HEK293 (cell line): ENCODE measurements around the gene PODN.

Experiments
- CTCF ChIA-PET: fragments of 350-600 bp; formaldehyde crosslinking; extraction: SDS; loops from one replicate; lab custom pipeline; 2021; ENCODE audit warnings: antibody characterized with exemption; lab: Yijun Ruan, JAX
- POLR2A ChIA-PET: fragments of 300-600 bp; formaldehyde crosslinking; extraction: SDS; loops from one replicate; lab custom pipeline; 2020; ENCODE audit warnings: antibody characterized with exemption, inconsistent platforms; lab: Yijun Ruan, JAX
- H3K27ac ChIP-seq: fragments of 200-500 bp; sonication (Bioruptor generic); 2 replicates; pipeline ENCODE4 v1.5.1; 2014; ENCODE audit warnings: low read depth, low read length, control low read depth, inconsistent platforms; ENCODE audit errors: extremely low read depth
- H3K36me3 ChIP-seq, 2 experiments: fragments of 200-500 bp in 1 of 2; sonication (Bioruptor generic) in 1 of 2; 1 replicate in 1 of 2; 2 replicates in 1 of 2; pipeline ENCODE4 v1.5.1; 2014 to 2017; ENCODE audit warnings: inconsistent platforms in 2 of 2, low read length in 2 of 2; ENCODE audit not compliant: control insufficient read depth in 2 of 2, insufficient read depth in 1 of 2
- H3K4me1 ChIP-seq: fragments of 200-500 bp; sonication (Bioruptor generic); 2 replicates; pipeline ENCODE4 v1.5.1; 2014; ENCODE audit warnings: mild to moderate bottlenecking, low read length, inconsistent platforms; ENCODE audit not compliant: control insufficient read depth, insufficient read depth
- H3K4me3 ChIP-seq: 2 replicates; pipeline ENCODE4 v1.5.1; 2011; ENCODE audit warnings: low read depth, mild to moderate bottlenecking, control low read depth, low read length, moderate library complexity
- H3K9me3 ChIP-seq: fragments of 200-500 bp; sonication (Bioruptor generic); 2 replicates; pipeline ENCODE4 v1.5.1; 2014; ENCODE audit warnings: low read depth, low read length, inconsistent platforms; ENCODE audit not compliant: control insufficient read depth, insufficient read depth
- IKZF3 ChIP-seq: fragments of 450-650 bp; IDR thresholded peaks from 2 replicates; pipeline ENCODE4 v1.5.0; 2018; ENCODE audit warnings: missing biosample characterization, mild to moderate bottlenecking, missing genetic modification characterization, moderate library complexity
- OVOL3 ChIP-seq: fragments of 450-650 bp; formaldehyde crosslinking; IDR thresholded peaks from 2 replicates; pipeline ENCODE4 v1.5.1; 2016; ENCODE audit warnings: missing biosample characterization, missing genetic modification characterization
- SCRT2 ChIP-seq: fragments of 450-650 bp; formaldehyde crosslinking; IDR thresholded peaks from 2 replicates; pipeline ENCODE4 v1.5.1; 2016; ENCODE audit warnings: missing biosample characterization, missing genetic modification characterization
- SETDB1 ChIP-seq: IDR thresholded peaks from one replicate; pipeline ENCODE4 v1.6.1; 2017; ENCODE audit warnings: mild to moderate bottlenecking, low read length, moderate library complexity, mixed read lengths; ENCODE audit not compliant: insufficient read length
- ZBTB21 ChIP-seq: fragments of 450-650 bp; formaldehyde crosslinking; IDR thresholded peaks from 2 replicates; pipeline ENCODE4 v1.5.1; 2017; ENCODE audit warnings: missing biosample characterization, missing genetic modification characterization
- ZFP3 ChIP-seq: fragments of 450-650 bp; formaldehyde crosslinking; IDR thresholded peaks from 2 replicates; pipeline ENCODE4 v1.5.1; 2016; ENCODE audit warnings: low read depth, missing biosample characterization, missing genetic modification characterization
- ZNF114 ChIP-seq: fragments of 450-650 bp; formaldehyde crosslinking; IDR thresholded peaks from 2 replicates; pipeline ENCODE4 v1.5.0; 2017; ENCODE audit warnings: missing biosample characterization, missing genetic modification characterization
- ZNF121 ChIP-seq: fragments of 450-650 bp; formaldehyde crosslinking; IDR thresholded peaks from 2 replicates; pipeline ENCODE4 v1.5.1; 2016; ENCODE audit warnings: missing biosample characterization, missing genetic modification characterization
- ZNF138 ChIP-seq: fragments of 450-650 bp; formaldehyde crosslinking; IDR thresholded peaks from 2 replicates; pipeline ENCODE4 v1.5.1; 2016; ENCODE audit warnings: missing biosample characterization, missing genetic modification characterization, borderline replicate concordance
- ZNF157 ChIP-seq: fragments of 450-650 bp; formaldehyde crosslinking; IDR thresholded peaks from 2 replicates; pipeline ENCODE4 v1.5.1; 2016; ENCODE audit warnings: missing biosample characterization, missing genetic modification characterization
- ZNF175 ChIP-seq: fragments of 450-650 bp; formaldehyde crosslinking; IDR thresholded peaks from 2 replicates; pipeline ENCODE4 v1.5.1; 2016; ENCODE audit warnings: missing biosample characterization, missing genetic modification characterization
- ZNF426 ChIP-seq: fragments of 450-650 bp; formaldehyde crosslinking; IDR thresholded peaks from 2 replicates; pipeline ENCODE4 v1.5.1; 2017; ENCODE audit warnings: missing biosample characterization, missing genetic modification characterization, mild to moderate bottlenecking, inconsistent platforms, moderate library complexity
- ZNF549 ChIP-seq: fragments of 450-650 bp; IDR thresholded peaks from 2 replicates; pipeline ENCODE4 v1.5.1; 2018; ENCODE audit warnings: missing biosample characterization, missing genetic modification characterization, mild to moderate bottlenecking, inconsistent platforms, moderate library complexity
- TF ChIP-seq, protein P1 (sequence below): fragments of 450-650 bp; formaldehyde crosslinking; IDR thresholded peaks from 2 replicates; pipeline ENCODE4 v1.5.1; 2016; ENCODE audit warnings: missing biosample characterization, missing genetic modification characterization
- TF ChIP-seq, protein P2 (sequence below): fragments of 450-650 bp; formaldehyde crosslinking; IDR thresholded peaks from 2 replicates; pipeline ENCODE4 v1.5.1; 2017; ENCODE audit warnings: missing biosample characterization, missing genetic modification characterization
- TF ChIP-seq, protein P3 (sequence below): fragments of 450-650 bp; formaldehyde crosslinking; IDR thresholded peaks from 2 replicates; pipeline ENCODE4 v1.5.1; 2017; ENCODE audit warnings: missing biosample characterization, missing genetic modification characterization
- TF ChIP-seq, protein P4 (sequence below): fragments of 450-650 bp; formaldehyde crosslinking; IDR thresholded peaks from 2 replicates; pipeline ENCODE4 v1.5.1; 2016; ENCODE audit warnings: missing biosample characterization, missing genetic modification characterization
- TF ChIP-seq, protein P5 (sequence below): fragments of 450-650 bp; formaldehyde crosslinking; IDR thresholded peaks from 2 replicates; pipeline ENCODE4 v1.5.0; 2017; ENCODE audit warnings: missing biosample characterization, missing genetic modification characterization, borderline replicate concordance

The PODN gene

DNA sequence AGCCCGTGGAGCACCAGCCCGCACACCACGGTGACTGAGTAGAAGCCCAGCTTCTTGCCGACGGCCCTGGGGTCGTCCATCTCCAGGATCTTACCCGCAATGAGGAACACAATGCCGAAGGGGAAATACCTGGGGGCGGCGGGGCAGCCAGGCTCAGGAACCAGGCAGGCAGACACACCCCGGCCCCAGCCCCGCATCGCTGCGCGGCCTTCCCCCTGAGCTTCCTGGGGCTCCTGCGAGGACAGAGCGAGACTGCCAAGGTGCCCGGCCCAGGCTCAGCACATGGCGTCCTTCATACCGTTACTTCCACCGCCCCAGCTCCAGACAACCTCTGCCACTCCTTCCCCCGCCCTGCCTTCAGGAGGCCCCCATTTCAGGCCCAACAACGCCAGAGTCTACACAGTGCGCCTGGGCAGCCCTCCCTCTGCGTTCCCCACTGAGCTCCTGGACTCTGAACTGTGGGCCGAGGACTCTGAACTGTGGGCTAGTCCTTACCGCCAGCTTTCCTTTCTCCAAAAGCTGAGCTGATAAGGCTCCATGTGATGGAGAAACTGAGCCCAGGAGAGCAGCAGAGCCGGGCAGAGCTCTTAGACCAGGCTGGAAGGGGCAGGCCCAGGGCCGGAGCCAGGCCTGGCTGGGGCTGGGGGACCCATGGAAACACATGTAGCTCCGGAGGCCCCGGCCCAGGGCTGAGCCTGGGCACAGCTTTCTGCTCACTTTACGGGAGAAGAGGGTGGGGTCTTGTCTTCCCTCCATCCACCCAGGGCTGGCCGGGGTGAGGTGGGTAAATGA lies 30.8 kb downstream of the PODN start:
- POLR2A ChIA-PET, result no interaction called here
- TF ChIP-seq IKZF3 (tag by site-specific recombination), result no peak
- no peak for TF ChIP-seq OVOL3
- no peak for TF ChIP-seq ZFP3 (tag by site-specific recombination)
- TF ChIP-seq ZNF138 (tag by site-specific recombination), result no peak
- TF ChIP-seq ZNF114 (tag by site-specific recombination), result no peak
- TF ChIP-seq ZBTB21, result no peak
- TF ChIP-seq ZNF121, result no peak
- TF ChIP-seq, protein P1, sequence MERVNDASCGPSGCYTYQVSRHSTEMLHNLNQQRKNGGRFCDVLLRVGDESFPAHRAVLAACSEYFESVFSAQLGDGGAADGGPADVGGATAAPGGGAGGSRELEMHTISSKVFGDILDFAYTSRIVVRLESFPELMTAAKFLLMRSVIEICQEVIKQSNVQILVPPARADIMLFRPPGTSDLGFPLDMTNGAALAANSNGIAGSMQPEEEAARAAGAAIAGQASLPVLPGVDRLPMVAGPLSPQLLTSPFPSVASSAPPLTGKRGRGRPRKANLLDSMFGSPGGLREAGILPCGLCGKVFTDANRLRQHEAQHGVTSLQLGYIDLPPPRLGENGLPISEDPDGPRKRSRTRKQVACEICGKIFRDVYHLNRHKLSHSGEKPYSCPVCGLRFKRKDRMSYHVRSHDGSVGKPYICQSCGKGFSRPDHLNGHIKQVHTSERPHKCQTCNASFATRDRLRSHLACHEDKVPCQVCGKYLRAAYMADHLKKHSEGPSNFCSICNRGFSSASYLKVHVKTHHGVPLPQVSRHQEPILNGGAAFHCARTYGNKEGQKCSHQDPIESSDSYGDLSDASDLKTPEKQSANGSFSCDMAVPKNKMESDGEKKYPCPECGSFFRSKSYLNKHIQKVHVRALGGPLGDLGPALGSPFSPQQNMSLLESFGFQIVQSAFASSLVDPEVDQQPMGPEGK (tag by site-specific recombination), result no peak
- no peak for TF ChIP-seq ZNF549
- no peak for TF ChIP-seq ZNF426 (tag by site-specific recombination)
- TF ChIP-seq, protein P2, sequence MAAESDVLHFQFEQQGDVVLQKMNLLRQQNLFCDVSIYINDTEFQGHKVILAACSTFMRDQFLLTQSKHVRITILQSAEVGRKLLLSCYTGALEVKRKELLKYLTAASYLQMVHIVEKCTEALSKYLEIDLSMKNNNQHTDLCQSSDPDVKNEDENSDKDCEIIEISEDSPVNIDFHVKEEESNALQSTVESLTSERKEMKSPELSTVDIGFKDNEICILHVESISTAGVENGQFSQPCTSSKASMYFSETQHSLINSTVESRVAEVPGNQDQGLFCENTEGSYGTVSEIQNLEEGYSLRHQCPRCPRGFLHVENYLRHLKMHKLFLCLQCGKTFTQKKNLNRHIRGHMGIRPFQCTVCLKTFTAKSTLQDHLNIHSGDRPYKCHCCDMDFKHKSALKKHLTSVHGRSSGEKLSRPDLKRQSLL (tag by site-specific recombination), result no peak
- TF ChIP-seq ZNF157 (tag by site-specific recombination), result no peak
- Histone ChIP-seq H3K27ac (no peak overlapping the region), H3K4me1 (no peaks in the 10 kb centered on the region), H3K4me3 (no peak overlapping the region), H3K36me3 (no peaks in the 10 kb centered on the region), H3K9me3 (no peaks in the 10 kb centered on the region)
- CTCF ChIA-PET, result interaction anchor here (0.7 kb wide), 1 partner anchor 131 kb away, joined by 3 read pairs; no protein-coding TSS in a partner anchor

DNA sequence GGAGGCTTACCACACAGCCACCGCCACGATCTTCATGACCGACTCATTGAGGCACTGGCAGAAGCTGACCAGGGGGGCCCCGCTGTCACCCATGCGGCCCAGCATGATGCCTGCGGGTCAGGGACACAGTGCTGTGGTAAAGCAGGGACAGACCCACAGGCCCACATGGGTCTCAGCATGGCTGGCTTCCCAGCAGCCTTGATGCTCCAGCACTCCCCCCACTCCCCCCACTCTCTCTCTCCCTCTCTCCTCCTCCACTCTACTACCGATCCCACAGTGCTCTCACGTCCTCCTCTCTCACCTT lies 31.4 kb downstream of the PODN start:
- Histone ChIP-seq H3K4me1 (no peaks in the 10 kb centered on the region), H3K36me3 (no peaks in the 10 kb centered on the region), H3K4me3 (no peak overlapping the region), H3K27ac (no peak overlapping the region), H3K9me3 (no peaks in the 10 kb centered on the region)
- TF ChIP-seq, protein P3, sequence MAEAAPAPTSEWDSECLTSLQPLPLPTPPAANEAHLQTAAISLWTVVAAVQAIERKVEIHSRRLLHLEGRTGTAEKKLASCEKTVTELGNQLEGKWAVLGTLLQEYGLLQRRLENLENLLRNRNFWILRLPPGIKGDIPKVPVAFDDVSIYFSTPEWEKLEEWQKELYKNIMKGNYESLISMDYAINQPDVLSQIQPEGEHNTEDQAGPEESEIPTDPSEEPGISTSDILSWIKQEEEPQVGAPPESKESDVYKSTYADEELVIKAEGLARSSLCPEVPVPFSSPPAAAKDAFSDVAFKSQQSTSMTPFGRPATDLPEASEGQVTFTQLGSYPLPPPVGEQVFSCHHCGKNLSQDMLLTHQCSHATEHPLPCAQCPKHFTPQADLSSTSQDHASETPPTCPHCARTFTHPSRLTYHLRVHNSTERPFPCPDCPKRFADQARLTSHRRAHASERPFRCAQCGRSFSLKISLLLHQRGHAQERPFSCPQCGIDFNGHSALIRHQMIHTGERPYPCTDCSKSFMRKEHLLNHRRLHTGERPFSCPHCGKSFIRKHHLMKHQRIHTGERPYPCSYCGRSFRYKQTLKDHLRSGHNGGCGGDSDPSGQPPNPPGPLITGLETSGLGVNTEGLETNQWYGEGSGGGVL, result 0 out of 2 replicates have a peak, but pooled peaks have one; percentile 22
- TF ChIP-seq, protein P4, sequence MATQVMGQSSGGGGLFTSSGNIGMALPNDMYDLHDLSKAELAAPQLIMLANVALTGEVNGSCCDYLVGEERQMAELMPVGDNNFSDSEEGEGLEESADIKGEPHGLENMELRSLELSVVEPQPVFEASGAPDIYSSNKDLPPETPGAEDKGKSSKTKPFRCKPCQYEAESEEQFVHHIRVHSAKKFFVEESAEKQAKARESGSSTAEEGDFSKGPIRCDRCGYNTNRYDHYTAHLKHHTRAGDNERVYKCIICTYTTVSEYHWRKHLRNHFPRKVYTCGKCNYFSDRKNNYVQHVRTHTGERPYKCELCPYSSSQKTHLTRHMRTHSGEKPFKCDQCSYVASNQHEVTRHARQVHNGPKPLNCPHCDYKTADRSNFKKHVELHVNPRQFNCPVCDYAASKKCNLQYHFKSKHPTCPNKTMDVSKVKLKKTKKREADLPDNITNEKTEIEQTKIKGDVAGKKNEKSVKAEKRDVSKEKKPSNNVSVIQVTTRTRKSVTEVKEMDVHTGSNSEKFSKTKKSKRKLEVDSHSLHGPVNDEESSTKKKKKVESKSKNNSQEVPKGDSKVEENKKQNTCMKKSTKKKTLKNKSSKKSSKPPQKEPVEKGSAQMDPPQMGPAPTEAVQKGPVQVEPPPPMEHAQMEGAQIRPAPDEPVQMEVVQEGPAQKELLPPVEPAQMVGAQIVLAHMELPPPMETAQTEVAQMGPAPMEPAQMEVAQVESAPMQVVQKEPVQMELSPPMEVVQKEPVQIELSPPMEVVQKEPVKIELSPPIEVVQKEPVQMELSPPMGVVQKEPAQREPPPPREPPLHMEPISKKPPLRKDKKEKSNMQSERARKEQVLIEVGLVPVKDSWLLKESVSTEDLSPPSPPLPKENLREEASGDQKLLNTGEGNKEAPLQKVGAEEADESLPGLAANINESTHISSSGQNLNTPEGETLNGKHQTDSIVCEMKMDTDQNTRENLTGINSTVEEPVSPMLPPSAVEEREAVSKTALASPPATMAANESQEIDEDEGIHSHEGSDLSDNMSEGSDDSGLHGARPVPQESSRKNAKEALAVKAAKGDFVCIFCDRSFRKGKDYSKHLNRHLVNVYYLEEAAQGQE (tag by site-specific recombination), result no peak
- no peak for TF ChIP-seq ZNF175 (tag by site-specific recombination)
- TF ChIP-seq, protein P5, sequence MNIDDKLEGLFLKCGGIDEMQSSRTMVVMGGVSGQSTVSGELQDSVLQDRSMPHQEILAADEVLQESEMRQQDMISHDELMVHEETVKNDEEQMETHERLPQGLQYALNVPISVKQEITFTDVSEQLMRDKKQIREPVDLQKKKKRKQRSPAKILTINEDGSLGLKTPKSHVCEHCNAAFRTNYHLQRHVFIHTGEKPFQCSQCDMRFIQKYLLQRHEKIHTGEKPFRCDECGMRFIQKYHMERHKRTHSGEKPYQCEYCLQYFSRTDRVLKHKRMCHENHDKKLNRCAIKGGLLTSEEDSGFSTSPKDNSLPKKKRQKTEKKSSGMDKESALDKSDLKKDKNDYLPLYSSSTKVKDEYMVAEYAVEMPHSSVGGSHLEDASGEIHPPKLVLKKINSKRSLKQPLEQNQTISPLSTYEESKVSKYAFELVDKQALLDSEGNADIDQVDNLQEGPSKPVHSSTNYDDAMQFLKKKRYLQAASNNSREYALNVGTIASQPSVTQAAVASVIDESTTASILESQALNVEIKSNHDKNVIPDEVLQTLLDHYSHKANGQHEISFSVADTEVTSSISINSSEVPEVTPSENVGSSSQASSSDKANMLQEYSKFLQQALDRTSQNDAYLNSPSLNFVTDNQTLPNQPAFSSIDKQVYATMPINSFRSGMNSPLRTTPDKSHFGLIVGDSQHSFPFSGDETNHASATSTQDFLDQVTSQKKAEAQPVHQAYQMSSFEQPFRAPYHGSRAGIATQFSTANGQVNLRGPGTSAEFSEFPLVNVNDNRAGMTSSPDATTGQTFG (tag by site-specific recombination), result no peak
- TF ChIP-seq IKZF3 (tag by site-specific recombination), result no peak
- no peak for TF ChIP-seq SCRT2 (tag by site-specific recombination)
- TF ChIP-seq SETDB1, result no peak
- ChIA-PET CTCF (interaction anchor here (0.7 kb wide), 1 partner anchor 131 kb away, joined by 3 read pairs; no protein-coding TSS in a partner anchor), POLR2A (no interaction called here)
